ENCODE measurements around the gene YWHAQ.

The YWHAQ gene

GRCh38 chr2:9555297-9556120 is 75.3 kb downstream of the YWHAQ start, which contains the start of gene ADAM17:
ADAM17 (minus strand) TSS chr2:9555830; CDS start chr2:9555605, 225 bp downstream.
- TF ChIP-seq GLIS3 (CRISPR knock-in tag; IDR thresholded peaks at IDR 0.05): peak; percentile 8; the same call in 1 of the 2 replicates
- TF ChIP-seq SNAI2 (CRISPR knock-in tag; IDR thresholded peaks at IDR 0.05): 0 out of 2 replicates have a peak, but pooled peaks have one; percentile 10
- peak; percentile 8; the same call in 1 of the 2 replicates for TF ChIP-seq TSHZ2 (CRISPR knock-in tag; IDR thresholded peaks at IDR 0.05)
- no peak for TF ChIP-seq ISL1 (CRISPR knock-in tag; IDR thresholded peaks at IDR 0.05)
- TF ChIP-seq ZNF8 (CRISPR knock-in tag; IDR thresholded peaks at IDR 0.05): no peak
- no peak; the same call in 1 of the 2 replicates for TF ChIP-seq ZFP3 (CRISPR knock-in tag; IDR thresholded peaks at IDR 0.05)
- peak; percentile 17; the same call in 1 of the 2 replicates for TF ChIP-seq PATZ1 (CRISPR knock-in tag; IDR thresholded peaks at IDR 0.05; ENCODE audit: borderline replicate concordance)
- 0 out of 2 replicates have a peak, but pooled peaks have one; percentile 43 for TF ChIP-seq POU6F1 (CRISPR knock-in tag; IDR thresholded peaks at IDR 0.05; ENCODE audit: borderline replicate concordance, low read depth)
- TF ChIP-seq CSRNP3 (CRISPR knock-in tag; IDR thresholded peaks at IDR 0.05): 0 out of 2 replicates have a peak, but pooled peaks have one; percentile 27
- TF ChIP-seq CSDC2 (CRISPR knock-in tag; IDR thresholded peaks at IDR 0.05): 0 out of 2 replicates have a peak, but pooled peaks have one; percentile 5
- peak; percentile 93 for ATAC-seq

- TF ChIP-seq ARNTL (CRISPR knock-in tag; IDR thresholded peaks at IDR 0.05; ENCODE audit: borderline replicate concordance, low read depth): no peak
- no peak for TF ChIP-seq PATZ1 (CRISPR knock-in tag; IDR thresholded peaks at IDR 0.05; ENCODE audit: borderline replicate concordance)
- no peak for TF ChIP-seq CSRNP3 (CRISPR knock-in tag; IDR thresholded peaks at IDR 0.05)
- no peak for TF ChIP-seq ZNF565 (CRISPR knock-in tag; conservative IDR thresholded peaks at IDR 0.05; ENCODE audit: low read depth)
- no peak for TF ChIP-seq ZNF70 (CRISPR knock-in tag; IDR thresholded peaks at IDR 0.05)
- no peak for TF ChIP-seq CREB5 (CRISPR knock-in tag; IDR thresholded peaks at IDR 0.05; ENCODE audit: low read depth)
- ATAC-seq: peak; percentile 50
Measured at GRCh38 chr2:9554921-9555296, 75.9 kb downstream of the YWHAQ start.

Data from SK-N-SH treated with all-trans-retinoic acid at 6 μM for 48 hours (cell line).